Globus pallidus (tissue), 1 donor: ENCODE measurements around the gene TMIE.
"Not testable (repeated sequence)": the region's sequence is repeated elsewhere in the genome, so short reads cannot be mapped to it uniquely, and the experiment has no call there.

Experiments
- DNase-seq: peaks from one replicate; pipeline ENCODE4 v3.0.0-alpha.2; 2015; ENCODE audit warnings: low spot score

The TMIE gene

DNA sequence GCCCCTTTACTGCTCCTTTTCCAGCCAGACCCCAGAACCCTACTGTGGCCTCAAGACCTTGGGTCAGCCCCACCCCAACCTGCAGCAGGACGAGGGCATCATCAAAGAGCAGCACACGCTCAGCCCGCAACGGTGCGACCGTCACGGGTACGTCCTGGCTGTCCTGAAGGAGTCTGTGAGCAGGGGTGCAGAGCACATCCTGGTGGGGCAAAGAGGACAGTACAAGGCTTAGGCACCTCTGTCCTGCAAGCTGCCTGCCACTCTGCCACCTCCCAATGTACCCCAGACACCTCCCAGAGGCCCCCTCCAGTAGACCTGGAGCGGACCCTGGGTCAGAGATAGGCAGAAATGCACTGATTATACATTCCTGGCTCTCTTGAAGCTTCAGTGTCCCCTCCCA is 15.7 kb upstream of the TMIE start:
- no peak for DNase-seq

DNA sequence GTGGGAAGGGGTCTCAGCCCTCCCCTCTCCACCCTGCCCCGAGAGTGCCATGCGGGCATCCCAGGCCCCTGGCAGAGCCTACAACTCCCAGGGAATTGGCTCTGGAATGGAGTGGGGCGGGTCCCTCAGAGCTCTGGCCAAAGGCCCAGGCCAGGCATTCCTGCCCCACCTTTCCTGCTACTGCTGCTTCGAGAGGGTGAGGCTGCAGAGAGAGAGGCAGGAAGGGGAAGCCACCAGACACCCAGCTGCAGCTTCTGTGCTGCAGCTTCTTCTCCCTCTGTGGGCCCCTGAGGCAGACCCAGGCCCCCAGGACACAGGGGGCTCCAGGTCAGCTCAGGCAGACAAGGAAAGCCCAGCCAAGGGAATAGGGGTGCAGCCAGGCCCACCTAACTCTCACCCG is 10.4 kb upstream of the TMIE start:
- DNase-seq, result no peak

DNA sequence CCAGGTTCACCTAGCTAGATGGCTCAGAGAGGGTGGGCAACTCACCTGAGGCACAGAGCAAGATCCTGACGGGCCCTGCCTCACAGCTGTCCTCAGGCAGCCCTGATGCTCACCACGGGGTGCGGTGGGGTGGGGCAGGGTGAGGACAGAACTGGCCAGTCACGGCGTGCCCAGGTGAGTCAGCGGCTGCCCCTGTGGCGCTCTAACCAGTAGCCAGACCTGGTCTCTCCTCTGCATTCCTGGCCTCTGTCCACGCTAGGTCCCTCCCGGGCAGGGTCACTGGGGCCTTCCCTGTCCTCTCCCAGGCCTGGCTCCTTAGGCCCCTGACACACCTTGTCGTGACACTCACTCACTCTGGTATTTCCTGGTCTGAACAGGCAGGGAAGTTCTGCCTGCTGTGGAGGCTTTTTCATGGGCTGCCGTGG is 8.6 kb upstream of the TMIE start:
- no peak for DNase-seq

DNA sequence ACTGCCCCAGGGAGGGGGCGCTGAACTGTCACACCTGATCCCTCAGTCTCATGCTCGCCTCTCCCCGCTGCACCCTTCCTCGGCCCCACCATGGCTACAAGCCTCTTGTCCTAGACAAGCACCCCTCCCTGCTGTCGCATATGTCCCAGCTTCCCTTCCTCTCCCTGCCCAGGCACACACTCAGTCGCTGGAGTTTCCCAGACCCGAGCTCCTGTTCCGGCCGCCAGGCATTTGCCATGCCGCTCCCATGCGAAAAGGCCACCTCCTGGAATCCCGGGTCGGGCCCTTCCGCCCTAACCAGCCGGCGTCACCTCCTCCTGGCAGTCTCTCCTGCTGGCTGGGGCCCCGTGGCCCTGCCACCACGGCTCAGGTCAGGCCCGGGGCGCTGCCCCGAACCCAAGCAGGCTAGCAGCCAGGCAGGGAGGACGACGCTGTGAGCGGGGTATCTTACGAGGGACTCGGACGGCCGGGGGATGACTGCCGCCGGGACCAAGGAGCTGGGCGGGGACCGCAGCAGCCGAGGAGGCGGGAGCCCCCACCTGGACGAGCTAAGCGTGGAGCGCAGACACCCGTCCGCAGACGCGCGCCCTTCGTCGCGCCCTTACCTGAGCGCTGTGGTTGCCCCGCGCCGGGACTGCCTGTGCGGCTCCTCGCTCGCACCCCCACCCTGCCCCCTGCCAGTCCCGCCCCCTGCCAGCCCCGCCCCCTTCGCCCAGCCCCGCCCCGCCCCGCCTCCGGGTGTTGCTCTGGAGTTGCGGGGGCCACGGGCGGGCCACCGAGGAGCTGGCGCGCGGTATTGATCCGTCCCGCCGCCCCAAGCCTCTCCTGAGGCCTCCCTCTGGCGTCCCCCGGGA is 7.9 kb upstream of the TMIE start, which contains the start of gene ALS2CL:
Gene ALS2CL (minus strand): TSS at position 642 of the 854 bp plus-strand sequence. CDS start 4,239 bp downstream, outside the sequence.
- no peak for DNase-seq

DNA sequence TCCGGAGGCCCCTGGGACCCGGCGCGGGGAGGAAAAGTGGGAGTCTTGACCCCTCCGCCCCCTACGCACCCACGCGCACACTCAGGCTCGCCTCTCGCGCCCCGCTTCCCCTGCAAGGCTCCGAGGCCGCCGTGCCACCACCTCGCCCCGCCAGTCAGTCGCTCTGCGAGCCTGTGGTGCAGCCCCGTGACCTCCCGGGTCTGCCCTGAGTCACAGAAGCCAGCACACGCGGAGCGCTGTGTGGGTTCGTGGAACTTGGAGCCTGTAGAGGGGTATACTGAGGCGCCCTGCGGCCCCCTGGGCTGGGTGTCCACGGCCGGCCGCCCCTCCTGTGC is 7.3 kb upstream of the TMIE start:
- DNase-seq, result no peak

DNA sequence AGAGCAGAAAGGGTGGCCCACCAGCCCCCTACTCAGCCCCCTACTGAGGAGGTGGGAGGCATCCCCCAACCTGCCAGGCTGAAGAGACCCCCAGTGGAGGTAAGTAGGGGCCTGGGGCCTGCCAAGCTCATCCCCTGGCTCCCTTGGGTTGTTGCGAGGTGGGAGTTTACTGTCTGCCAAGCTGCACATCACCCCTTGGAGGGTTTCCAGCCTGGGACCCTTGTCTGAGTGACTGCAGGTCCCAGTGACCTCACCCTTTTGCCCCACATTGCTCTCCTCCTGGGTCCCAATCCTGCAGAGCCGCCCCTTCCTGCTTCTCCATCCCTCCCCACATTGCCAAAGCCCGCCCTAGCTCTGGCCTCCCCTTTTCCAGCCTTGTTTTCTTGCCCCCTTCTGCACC is 6.7 kb upstream of the TMIE start:
- DNase-seq, result no peak

DNA sequence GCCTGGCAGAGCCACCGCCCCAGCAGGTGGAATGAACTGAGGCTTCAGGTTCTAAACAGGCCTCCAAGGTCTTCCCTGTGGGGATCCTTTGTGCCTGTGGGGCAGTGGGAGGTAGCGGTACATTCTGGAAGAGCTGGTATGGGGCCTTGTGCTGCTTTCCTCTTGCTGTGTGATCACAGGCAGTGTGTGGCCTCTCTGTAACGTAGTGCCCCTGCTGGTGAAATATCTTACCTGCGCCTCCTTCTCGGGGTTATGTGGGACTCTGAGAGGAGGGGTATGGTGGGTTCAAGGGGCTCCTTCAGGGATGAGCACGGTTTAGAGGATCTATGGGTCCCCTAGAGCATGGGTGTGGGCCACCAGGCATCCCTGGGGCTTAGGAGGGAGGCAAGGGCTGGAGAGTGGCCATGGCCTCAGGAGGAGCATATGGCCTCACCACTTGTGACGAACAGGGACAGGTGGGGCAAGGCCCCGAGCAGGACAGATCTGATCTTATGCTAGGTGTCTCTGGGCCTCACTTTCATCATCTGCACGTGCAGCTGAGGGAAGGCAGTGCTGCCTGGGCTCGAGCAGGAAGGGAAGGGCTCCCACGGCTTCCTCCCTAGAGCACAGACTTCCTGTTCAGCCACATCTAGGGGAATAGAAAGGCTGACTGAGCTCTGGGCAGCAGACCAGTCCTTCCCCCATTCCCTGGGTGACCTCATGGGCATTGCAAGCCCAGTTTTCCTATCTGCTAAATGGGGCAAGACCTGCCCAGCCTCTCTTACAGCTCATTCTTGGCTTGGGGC is 5.8 kb upstream of the TMIE start:
- peak; percentile 26 for DNase-seq

DNA sequence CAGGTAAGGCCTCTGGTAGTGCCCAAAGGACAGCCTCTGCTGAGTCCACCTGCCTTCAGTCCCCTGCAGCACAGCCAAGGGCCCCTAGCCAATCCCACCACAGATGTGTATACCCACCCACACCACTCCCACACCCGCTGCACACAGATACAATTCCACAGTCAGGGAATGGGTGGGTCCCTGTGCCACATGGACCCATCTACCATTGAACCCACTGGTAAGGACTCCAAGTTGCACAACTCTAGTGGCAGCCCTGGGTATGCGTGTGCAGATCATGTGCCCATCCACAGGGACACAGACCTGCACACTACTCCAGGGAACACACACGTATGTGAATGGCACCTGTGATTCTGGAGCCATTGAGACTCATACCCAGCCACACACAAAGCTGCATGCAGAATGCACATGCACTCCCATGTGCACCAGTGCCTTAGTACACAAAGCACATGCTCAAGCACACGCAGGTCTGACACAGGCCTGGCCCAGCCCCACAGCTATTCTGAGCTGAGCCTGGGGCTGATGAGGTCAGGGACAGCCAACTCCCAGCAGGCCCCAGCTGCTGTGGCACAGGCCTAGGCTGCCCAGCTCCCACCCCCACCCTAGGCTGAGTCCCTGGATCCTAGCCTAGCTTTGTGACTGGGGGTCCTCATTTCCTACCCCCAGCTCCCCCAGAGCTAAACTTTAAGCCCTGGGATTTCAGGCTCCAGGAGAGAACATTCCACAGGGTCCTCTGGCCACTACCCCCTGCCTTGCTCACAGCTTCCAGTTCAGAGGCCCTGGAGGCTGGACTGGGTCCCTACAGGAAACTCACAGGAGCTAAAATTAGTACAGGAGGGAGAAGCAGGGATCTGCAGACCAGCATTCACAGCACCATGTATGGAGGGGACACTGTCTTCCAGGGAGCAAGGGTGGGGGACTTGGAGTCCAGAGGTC is 5.0 kb upstream of the TMIE start:
- DNase-seq, result no peak

DNA sequence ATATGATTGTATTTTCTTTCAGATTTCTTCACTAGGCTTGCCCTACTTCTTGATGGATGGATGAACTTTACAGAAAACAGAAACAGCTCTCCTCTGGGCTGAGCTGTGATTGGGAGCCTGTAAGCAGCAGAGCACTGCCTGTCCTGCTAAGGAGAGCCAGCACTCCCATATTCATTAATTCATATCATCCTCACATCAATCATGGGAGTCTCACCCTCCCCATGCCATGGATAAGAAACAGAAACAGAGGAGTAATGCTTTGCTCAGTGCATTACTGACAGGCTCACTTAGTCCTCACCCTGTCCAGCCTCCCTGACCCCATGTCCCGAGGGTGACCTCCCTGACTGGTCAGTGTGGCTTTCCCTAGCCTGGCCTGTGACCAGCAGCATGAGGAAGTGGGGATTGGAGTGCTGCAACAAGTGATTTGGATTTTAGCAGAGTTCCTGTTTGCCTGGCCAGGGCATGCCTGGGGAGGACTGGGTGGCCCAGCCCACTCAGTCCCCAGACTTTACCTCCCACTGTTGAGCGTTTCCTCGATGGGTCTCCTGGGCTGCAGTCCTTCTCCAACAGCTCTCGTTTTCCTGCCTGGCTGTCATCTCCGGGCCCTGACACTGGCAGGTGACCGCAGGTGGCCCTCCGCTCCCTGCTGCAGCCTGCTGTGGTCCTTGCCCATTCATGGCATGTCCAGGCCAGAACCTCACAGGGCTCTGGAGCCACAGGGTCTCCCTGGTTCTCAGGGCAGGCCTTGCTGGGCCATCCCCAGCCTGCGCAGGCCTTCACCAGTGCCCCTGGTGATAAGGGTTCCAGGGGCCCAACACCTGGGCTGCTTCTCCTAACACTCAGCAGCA is 1.3 kb upstream of the TMIE start:
- DNase-seq, result peak; percentile 41

DNA sequence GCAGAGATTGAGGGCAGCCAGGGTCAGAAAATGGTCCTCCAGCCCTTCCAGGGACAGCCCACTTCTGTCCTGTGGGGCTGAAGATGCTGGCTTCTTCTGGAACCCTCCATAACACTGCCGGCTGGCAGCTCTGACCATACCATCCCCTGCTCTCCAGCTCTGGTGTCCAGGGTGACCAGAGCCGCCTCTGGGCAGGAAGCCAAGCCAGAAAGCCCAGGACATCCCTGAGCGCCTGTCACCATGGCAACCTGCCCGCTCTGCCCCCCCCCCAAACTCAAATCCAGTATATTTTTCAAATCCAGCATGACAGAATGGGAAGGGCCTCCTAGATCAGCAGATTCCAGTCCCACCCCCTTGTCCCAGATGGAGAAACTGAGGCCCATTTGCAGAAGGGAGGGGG is 420 bp upstream of the TMIE start:
- DNase-seq, result peak; percentile 51

DNA sequence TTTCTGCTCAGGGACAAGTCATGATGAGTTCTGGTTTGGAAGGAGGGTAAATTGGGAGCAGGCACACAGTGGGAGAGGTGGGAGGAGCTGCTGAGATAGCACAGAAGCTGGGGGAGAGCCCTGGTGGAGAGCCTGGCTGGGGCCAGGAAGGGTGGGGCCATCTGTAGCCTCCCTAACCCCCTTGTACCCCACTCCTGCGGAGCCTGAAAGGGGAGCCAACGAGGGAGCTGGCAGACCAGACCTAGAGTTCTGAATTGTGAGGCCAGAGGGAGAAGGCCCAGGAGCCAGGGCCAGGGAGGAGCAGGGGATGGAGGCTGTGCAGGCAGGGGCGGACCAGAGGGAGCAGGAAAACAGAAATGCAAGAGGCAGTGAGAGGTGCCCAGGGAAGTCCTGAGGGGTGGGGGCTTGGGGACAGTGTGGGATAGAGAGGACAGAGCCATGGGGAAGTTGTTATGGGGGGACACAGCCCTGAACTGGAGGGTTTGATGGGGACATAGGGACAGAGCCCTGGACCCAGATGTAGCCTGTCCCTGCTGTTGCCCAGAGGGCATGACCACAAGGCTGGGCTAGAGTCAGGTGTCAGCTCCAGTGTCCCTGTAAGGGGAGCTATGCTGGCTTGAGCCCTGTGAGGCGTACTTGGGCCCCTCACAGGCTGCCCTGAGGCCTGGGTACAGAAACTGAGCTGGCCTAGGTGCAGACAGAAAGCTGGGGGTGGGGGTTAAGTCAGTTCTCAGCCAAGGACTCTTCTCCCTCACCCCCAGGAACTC is 1.2 kb downstream of the TMIE start:
- DNase-seq, result no peak

DNA sequence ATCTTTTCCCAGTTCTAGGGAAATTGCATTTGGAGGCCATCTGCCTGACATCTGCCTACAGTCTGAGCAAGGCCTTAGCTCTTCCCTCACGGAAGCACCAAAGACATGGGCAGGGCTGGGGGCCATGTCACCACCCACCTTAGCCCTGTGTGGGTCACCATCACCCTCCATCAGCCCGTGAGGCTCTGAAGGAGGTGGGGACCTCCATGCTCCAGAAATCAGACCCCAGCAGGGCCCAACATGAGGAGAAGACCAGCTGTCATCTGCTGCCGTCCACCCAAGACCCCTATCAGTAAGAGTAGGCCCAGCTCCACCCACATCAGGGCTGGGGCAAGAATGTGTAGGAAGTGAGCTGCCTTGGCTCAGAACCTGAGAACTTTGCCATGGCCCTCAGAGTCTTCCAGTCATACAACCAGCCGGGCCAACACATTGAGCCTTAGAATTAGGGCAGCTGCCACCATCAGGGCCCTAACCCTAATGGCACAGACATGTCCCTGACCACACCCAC is 1.9 kb downstream of the TMIE start:
- DNase-seq, result no peak

DNA sequence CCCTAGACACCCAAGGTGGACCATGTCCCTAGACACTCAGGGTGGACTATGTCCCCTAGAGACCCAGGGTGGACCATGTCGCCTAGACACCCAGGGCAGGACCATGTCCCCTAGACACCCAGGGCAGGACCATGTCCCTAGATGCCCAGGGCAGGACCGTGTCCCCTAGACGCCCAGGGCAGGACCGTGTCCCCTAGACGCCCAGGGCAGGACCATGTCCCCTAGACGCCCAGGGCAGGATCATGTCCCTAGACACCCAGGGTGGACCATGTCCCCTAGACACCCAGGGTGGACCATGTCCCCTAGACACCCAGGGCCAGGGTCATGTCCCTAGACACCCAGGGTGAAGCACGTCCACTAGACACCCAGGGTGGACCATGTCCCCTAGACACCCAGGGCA is 3.2 kb downstream of the TMIE start:
- DNase-seq, result not testable (repeated sequence)

DNA sequence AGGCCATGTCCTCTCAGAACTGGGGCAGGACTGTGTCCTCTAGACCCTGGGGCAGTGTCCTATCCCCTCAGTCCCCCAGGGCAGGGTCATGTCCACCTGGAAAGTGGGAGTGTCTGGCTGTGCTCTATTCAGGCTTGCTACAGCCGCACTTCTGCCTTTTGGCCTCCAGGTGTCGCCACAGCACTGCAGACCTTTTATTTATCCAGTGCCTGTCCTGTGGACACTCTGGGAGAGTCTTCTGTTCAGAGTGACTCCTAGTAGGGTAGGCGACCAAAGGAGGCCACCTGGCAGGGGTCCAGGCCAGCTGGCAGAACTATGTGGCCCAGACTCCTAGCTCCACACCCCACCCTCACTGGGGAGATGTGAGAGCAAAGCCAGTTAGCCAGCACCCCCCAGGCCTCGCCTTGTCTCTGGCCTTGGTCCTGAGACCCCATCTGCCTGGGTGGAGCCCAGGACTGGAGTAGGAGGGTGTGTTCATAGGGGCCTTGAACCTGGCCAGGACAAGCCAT is 3.9 kb downstream of the TMIE start:
- peak; percentile 55 for DNase-seq

DNA sequence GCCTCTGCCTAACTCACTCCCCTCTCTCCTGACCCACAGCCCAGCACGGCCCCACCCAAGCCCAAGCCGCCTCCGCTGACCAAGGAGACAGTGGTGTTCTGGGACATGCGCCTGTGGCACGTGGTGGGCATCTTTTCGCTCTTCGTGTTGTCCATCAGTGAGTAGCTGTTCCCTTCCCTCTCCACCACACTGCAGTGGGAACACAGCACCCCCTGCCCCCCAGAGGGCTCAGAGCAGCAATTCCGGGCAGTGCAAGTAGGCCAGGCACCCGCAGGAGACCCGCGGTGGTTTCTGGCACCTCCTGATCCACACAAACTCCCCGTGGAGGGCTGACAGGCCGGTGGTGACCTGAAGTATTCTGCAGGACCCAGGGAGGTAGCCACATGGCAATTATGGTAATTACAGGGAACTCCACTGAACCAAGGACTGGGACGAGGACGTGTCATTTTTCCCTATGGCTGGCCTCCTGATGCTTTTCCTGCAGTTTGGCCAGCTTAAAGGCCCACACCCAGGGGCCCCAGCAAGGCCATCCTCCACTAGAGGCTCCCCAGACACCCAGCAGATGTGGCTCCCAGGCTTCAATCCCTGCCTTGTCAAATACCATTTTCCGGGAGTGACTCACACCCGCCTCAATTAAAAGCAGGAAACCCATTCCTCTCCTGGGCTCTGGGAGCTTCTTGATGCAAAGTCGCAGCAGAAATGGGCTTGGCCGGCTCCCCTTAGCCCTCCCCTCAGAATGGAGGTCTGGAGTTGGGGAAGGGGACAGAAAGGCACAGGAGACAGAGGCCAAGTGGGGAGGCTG is 4.8 kb downstream of the TMIE start:
- no peak for DNase-seq

DNA sequence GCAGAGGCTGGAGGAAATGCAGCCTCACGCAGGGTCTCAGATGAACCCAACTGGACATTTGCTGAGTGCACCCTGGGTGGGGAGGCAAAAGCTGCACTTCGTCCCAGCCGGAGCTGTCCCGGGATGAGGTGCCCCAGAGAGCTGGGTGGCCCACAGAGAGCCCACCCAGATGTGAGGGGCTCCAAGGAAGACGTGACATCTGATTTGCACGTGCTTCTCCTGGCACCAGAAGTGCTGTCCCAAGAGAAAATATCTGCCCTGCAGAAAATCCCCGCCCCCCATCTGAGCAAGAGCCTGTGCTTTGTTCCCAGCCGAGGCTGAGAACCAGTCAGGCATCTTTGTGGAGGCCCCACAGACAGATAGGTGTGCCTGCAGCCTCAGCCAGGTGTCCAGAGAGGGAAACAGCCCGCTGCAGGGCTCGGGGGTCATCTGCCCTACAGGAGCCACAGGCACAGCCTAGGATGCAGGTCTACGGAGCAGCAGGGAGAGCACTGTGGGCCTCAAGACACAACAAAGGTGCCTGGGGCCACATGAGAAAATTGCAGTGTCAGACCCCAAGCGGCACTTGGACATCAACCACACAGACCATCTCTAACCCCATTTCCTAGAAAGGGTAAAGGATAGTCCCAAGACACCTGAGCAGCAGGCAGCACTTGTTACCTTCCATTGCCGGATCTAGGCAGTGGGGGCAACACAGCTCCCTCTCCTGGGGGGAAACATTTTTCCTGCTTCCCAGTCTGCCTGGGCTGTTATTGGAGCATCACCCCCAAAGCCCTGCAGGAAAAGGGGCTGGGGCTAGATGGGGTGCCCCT is 5.8 kb downstream of the TMIE start:
- no peak for DNase-seq

DNA sequence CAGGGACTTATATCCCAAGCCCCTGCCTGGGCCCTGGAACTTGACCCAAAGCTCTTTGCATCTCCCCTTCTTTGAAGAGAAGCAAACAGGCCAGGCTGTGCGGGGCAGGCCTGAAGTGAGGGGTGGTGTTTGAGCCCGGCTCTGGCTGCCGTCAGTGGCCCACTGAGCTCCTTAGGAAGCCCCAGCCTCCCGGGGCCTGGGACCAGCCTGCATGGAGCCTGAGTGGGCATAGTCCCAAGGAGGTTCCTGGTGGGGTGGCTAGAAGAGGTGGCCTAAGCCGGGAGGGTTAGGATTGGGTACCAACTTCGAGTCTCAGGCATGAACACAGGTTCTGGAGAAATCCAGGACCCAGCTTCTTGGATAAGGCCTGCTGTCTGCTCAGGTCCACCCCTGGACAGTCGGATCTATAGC is 6.4 kb downstream of the TMIE start:
- DNase-seq, result no peak

DNA sequence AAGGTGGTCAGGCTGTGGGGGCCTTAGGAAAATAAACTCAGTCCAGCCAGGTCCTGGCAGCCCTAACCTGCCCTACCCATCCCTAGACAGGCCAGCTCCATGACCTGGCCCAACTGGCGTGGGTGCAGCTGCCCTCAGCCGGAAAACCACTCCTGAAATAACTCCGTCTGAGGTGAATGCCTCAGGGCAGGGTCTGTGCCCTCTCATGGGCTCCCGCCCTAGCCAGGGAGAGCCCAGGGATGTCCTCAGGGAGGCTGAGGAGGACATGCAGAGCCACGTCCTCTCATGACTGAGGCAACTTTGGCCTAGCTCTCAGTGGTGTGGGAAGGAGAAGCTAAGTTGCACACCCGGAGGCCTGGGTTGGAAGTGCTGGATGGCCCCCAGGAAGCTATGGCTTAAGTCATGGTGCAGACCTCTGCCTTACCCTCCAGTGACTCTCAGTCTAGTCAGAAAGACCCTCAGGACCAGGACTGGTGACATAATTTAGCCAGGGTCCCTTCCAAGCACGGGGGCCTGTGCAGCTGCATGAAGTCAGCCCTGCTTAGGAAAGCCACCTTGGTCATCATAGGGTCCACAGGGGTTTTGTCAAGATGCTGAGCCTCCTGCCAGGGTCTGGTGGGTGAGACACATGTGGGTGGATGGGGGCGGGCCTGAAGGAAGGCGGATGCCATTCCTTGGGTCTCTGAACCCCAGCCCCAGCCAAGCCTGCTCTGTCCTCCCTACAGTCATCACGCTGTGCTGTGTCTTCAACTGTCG is 7.4 kb downstream of the TMIE start:
- no peak for DNase-seq
